GM18507 (cell line): ENCODE measurements around the gene DYRK1A.

Experiments
- DNase-seq: peaks from one replicate; pipeline ENCODE4 v3.0.0; 2011; ENCODE audit warnings: low read depth; ENCODE audit not compliant: insufficient read length; ENCODE audit errors: extremely low spot score
- FAIRE-seq: peaks from 2 replicates; lab custom pipeline; 2011; peaks lifted over from hg19 to GRCh38; lab: Jason Lieb, UNC

DYRK1A gene

GRCh38 chr21:37462087-37462861, 95.7 kb downstream of the DYRK1A start:
- DNase-seq = no peak
- FAIRE-seq = peak; percentile 15

GRCh38 chr21:37463083-37463801, 96.7 kb downstream of the DYRK1A start:
- FAIRE-seq (peak; percentile 85), DNase-seq (no peak)

- FAIRE-seq (no peak), DNase-seq (no peak)
Observed at GRCh38 chr21:37467082-37467481, 100.5 kb downstream of the DYRK1A start.

- no peak for DNase-seq
- FAIRE-seq = no peak
Observed at GRCh38 chr21:37468909-37469308, 102.3 kb downstream of the DYRK1A start.

GRCh38 chr21:37469441-37469840, 102.9 kb downstream of the DYRK1A start:
- FAIRE-seq (no peak), DNase-seq (no peak)

GRCh38 chr21:37472581-37472980, 106.0 kb downstream of the DYRK1A start:
- FAIRE-seq (no peak), DNase-seq (no peak)

- FAIRE-seq = no peak
- DNase-seq = no peak
Observed at GRCh38 chr21:37473491-37473890, 106.9 kb downstream of the DYRK1A start.

- FAIRE-seq (no peak), DNase-seq (no peak)
Observed at GRCh38 chr21:37474342-37474741, 107.8 kb downstream of the DYRK1A start.

- FAIRE-seq (peak; percentile 26), DNase-seq (no peak)
Observed at GRCh38 chr21:37475186-37475868, 108.8 kb downstream of the DYRK1A start.

- FAIRE-seq (no peak), DNase-seq (no peak)
Observed at GRCh38 chr21:37478794-37479193, 112.2 kb downstream of the DYRK1A start.

GRCh38 chr21:37483776-37484175, 117.2 kb downstream of the DYRK1A start:
- no peak for DNase-seq
- no peak for FAIRE-seq

GRCh38 chr21:37484535-37485474, 118.2 kb downstream of the DYRK1A start:
- DNase-seq (no peak), FAIRE-seq (no peak)

GRCh38 chr21:37489553-37489952, 123.0 kb downstream of the DYRK1A start:
- no peak for DNase-seq
- FAIRE-seq = no peak

GRCh38 chr21:37490084-37490483, 123.5 kb downstream of the DYRK1A start:
- FAIRE-seq (no peak), DNase-seq (no peak)

- DNase-seq (no peak), FAIRE-seq (peak; percentile 21)
Observed at GRCh38 chr21:37496972-37497371, 130.4 kb downstream of the DYRK1A start.

GRCh38 chr21:37498664-37499063, 132.1 kb downstream of the DYRK1A start:
- FAIRE-seq (no peak), DNase-seq (no peak)

- no peak for FAIRE-seq
- DNase-seq = no peak
Observed at GRCh38 chr21:37502947-37503346, 136.4 kb downstream of the DYRK1A start.

GRCh38 chr21:37503848-37504467, 137.4 kb downstream of the DYRK1A start:
- FAIRE-seq = no peak

GRCh38 chr21:37505963-37506362, 139.4 kb downstream of the DYRK1A start:
- no peak for DNase-seq
- FAIRE-seq = no peak

More at GRCh38 chr21:37503848-37504467, 137.4 kb downstream of the DYRK1A start:
- DNase-seq = no peak
